Activated T-cell treated with anti-CD3 and anti-CD28 coated beads, Interleukin-2, amount 50 U/mL, for 24 hours (primary cell): ENCODE data around the gene DBR1.
A peak's percentile ranks its signal among the peaks of the same experiment; 100 is the strongest.

ENCODE experiments used
- DNase-seq: peaks from one replicate; pipeline ENCODE4 v3.0.0-alpha.2; 2020
- H3K27ac Mint-ChIP-seq: 2 replicates; pipeline ENCODE4 v1.8.0; 2020; ENCODE audit warnings: mild to moderate bottlenecking, mixed read lengths
- H3K27me3 Mint-ChIP-seq: 2 replicates; pipeline ENCODE4 v1.8.0; 2020; ENCODE audit warnings: mixed read lengths
- H3K36me3 Mint-ChIP-seq: 2 replicates; pipeline ENCODE4 v1.8.0; 2020; ENCODE audit warnings: low read depth, mixed read lengths
- H3K4me1 Mint-ChIP-seq: 2 replicates; pipeline ENCODE4 v1.8.0; 2020; ENCODE audit warnings: low read depth, mixed read lengths
- H3K4me3 Mint-ChIP-seq: 2 replicates; pipeline ENCODE4 v1.8.0; 2020; ENCODE audit warnings: mild to moderate bottlenecking, moderate library complexity, mixed read lengths
- H3K9me3 Mint-ChIP-seq: 2 replicates; pipeline ENCODE4 v1.8.0; 2020; ENCODE audit warnings: mixed read lengths

Gene DBR1

GRCh38 chr3:138199851-138200250 is 25.1 kb upstream of the DBR1 start:
- Mint-ChIP-seq H3K4me3 (no peak overlapping the region), H3K27ac (no peak overlapping the region)

GRCh38 chr3:138197524-138197923 is 22.8 kb upstream of the DBR1 start:
- no peak for DNase-seq
- no peak overlapping the region for H3K4me3 Mint-ChIP-seq
- no peak overlapping the region for H3K27ac Mint-ChIP-seq
- H3K27me3 Mint-ChIP-seq: no peaks in the 10 kb centered on the region
- H3K36me3 Mint-ChIP-seq: peaks cover 52% of the 10 kb centered on the region
- H3K9me3 Mint-ChIP-seq: no peaks in the 10 kb centered on the region
- H3K4me1 Mint-ChIP-seq: peaks cover 49% of the 10 kb centered on the region

More at GRCh38 chr3:138199851-138200250, 25.1 kb upstream of the DBR1 start:
- H3K36me3 Mint-ChIP-seq: peaks cover 61% of the 10 kb centered on the region
- H3K27me3 Mint-ChIP-seq: no peaks in the 10 kb centered on the region
- no peak for DNase-seq
- H3K9me3 Mint-ChIP-seq: no peaks in the 10 kb centered on the region
- H3K4me1 Mint-ChIP-seq: peaks cover 65% of the 10 kb centered on the region

DNA sequence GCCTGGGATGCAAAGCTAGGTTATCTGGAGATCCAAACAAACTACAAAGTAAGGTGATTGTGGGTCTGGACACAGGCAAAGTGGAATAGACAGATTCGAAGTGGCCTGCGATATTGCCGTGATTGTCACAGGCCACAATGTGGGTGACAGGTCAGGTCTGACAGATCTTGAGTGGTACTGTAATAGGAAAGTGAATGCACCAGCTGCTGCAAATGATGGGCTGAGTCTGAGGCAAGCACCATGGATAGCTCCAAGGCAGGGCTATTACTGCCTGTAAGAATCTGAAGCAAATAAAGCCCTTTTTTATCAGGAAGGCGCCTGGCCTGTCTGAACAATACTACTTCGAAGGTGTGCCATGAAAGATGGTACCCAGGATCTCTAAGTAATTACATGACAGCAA is 22.3 kb upstream of the DBR1 start:
- H3K9me3 Mint-ChIP-seq: no peaks in the 10 kb centered on the region
- peaks cover 45% of the 10 kb centered on the region for H3K4me1 Mint-ChIP-seq
- no peak overlapping the region for H3K27ac Mint-ChIP-seq
- no peak overlapping the region for H3K4me3 Mint-ChIP-seq
- no peaks in the 10 kb centered on the region for H3K27me3 Mint-ChIP-seq
- peaks cover 53% of the 10 kb centered on the region for H3K36me3 Mint-ChIP-seq
- DNase-seq: no peak

GRCh38 chr3:138196023-138196422 is 21.3 kb upstream of the DBR1 start:
- DNase-seq: no peak
- Mint-ChIP-seq H3K4me3 (no peak overlapping the region), H3K36me3 (peaks cover 56% of the 10 kb centered on the region), H3K27ac (no peak overlapping the region), H3K27me3 (no peaks in the 10 kb centered on the region), H3K4me1 (peaks cover 46% of the 10 kb centered on the region), H3K9me3 (no peaks in the 10 kb centered on the region)

- no peaks in the 10 kb centered on the region for H3K9me3 Mint-ChIP-seq
- H3K4me3 Mint-ChIP-seq: no peak overlapping the region
- H3K27me3 Mint-ChIP-seq: no peaks in the 10 kb centered on the region
- peaks cover 50% of the 10 kb centered on the region for H3K4me1 Mint-ChIP-seq
- no peak for DNase-seq
- no peak overlapping the region for H3K27ac Mint-ChIP-seq
- H3K36me3 Mint-ChIP-seq: peaks cover 62% of the 10 kb centered on the region
Measured at GRCh38 chr3:138195481-138195880, 20.8 kb upstream of the DBR1 start.

DNA sequence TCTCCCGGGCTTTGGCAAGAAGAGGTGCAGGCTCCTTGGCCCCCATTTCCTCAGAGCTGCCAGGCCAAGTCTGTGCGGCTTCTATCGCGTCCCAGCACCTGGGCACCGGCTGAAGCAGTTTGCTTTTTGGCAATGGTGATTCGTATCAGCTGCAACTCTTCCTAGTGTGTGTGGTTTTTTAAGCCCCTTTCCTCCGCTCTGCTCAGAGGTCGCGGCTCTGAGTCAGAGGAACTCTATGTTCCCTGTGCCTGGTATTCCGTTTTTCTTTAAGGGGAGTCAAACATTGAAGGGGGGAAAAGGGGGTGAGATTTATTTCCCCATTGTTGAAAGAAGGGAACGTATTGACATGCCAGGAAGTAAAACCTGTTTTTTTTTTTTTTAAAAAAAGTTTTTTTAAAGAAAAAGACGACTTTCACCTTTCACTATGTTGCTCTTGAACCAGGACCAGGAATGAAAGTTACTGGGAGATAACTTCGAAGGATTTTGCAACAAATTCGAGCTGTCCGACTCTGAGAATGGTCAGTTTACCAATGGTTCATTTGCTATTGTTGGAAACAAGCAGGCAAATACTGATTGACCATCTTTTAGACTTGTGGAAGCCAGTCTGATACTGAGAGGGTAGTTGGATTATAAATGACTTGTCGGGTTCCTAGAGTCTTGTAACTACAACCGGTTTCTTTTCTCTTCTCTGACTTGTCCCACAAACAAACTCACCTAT is 13.5 kb upstream of the DBR1 start:
- peaks cover 8% of the 10 kb centered on the region for H3K27me3 Mint-ChIP-seq
- no peak for DNase-seq
- H3K9me3 Mint-ChIP-seq: no peaks in the 10 kb centered on the region
- H3K4me1 Mint-ChIP-seq: peaks cover 38% of the 10 kb centered on the region
- peak overlapping the region; percentile 95 for H3K4me3 Mint-ChIP-seq
- H3K36me3 Mint-ChIP-seq: peaks cover 43% of the 10 kb centered on the region
- H3K27ac Mint-ChIP-seq: peak overlapping the region; percentile 99

DNA sequence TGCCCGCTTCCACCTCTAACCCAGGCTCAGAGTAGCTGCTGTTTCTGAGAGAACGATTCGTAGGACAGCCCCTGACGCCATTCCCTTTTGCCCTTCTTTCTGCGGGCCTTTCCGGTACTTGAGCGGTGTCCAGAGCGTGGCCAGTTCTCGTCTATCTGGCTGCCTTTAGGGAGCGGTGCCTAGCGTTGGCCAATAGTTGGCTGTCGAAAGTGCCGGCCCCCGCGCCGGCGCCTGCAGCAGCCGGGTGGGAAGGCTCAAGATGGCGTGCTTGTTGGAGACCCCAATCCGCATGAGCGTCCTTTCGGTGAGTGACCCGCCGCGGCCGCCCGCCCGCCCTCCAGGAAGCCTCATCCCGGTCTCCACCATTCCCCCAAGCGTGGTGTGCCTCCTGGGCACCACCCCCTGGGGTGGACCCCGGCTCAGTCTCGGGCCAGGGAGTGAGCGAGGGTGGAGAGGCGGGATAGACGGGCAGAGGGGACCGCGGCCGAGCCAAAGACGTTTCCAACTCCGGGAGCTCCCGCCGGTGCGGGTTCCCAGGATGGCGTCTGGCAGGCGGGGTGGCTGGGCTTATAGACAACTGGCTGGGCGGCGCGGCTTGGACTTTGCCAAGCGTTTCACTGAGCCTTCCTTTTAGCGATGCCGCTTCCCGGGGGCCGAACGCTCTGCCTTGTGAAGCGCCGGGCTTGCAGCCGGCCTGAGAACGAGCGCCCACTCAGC is 12.7 kb upstream of the DBR1 start, which contains the start of gene ARMC8:
ARMC8 (plus strand) TSS at position 6 of the 717 bp plus-strand sequence; CDS start at position 260, 254 bp downstream.
- DNase-seq: no peak
- peaks cover 40% of the 10 kb centered on the region for H3K36me3 Mint-ChIP-seq

DNA sequence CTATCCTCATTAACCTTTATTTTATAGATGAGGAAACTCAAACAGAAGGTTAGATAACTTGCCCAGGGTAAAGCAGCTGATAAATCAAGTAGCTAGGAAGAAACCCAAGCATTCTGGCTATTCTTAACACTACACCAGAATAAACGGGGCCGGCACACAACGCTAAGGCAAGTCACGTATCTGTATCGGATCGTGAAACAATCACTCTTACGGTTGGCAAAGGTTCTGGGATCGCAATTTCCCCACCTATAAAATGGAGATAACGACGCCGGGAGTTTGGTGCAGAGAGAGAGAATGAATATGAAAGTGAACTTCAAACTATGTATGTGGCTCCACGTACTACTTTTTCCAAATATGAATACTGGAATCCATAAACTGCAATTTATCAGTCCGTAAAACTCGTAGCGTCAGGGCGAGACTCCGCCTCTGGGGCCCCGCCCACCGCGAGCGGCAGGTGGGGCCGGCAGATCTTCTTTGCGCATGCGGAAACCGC is 12.1 kb upstream of the DBR1 start:
- peaks cover 38% of the 10 kb centered on the region for H3K36me3 Mint-ChIP-seq
- peaks cover 8% of the 10 kb centered on the region for H3K27me3 Mint-ChIP-seq
- H3K9me3 Mint-ChIP-seq: no peaks in the 10 kb centered on the region
- H3K4me3 Mint-ChIP-seq: peak overlapping the region; percentile 95
- peak; percentile 92 for DNase-seq
- peaks cover 37% of the 10 kb centered on the region for H3K4me1 Mint-ChIP-seq
- peak overlapping the region; percentile 99 for H3K27ac Mint-ChIP-seq

More for the DNA sequence above, 12.7 kb upstream of the DBR1 start, which contains the start of gene ARMC8:
- H3K27ac Mint-ChIP-seq: peak within 1 kb of the TSS; percentile 99
- peak within 1 kb of the TSS; percentile 95 for H3K4me3 Mint-ChIP-seq
- H3K4me1 Mint-ChIP-seq: peaks cover 38% of the 10 kb centered on the region
- H3K9me3 Mint-ChIP-seq: no peaks in the 10 kb centered on the region
- peaks cover 8% of the 10 kb centered on the region for H3K27me3 Mint-ChIP-seq

DNA sequence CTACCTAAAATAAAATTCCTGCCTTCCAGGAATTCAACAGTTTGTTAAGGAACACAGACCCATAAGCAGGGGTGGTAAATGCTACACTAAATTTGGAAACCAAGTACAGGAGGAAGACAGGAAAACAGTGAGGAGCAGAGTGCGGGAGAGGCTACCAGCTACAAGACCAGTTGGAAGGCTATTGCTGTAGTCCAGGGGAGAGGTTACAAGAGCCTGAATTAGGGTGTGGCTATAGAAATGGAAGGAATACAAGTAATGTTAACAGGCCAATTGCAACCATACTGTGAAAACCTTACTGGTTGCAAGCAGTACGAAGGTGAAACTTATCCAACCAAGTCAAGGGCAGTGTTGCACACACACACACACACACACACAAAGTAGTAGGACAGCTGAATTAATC is 11.5 kb upstream of the DBR1 start:
- Mint-ChIP-seq H3K36me3 (peaks cover 32% of the 10 kb centered on the region), H3K4me1 (peaks cover 31% of the 10 kb centered on the region), H3K9me3 (no peaks in the 10 kb centered on the region), H3K27ac (no peak overlapping the region), H3K4me3 (peak overlapping the region; percentile 95), H3K27me3 (peaks cover 8% of the 10 kb centered on the region)
- DNase-seq: no peak

DNA sequence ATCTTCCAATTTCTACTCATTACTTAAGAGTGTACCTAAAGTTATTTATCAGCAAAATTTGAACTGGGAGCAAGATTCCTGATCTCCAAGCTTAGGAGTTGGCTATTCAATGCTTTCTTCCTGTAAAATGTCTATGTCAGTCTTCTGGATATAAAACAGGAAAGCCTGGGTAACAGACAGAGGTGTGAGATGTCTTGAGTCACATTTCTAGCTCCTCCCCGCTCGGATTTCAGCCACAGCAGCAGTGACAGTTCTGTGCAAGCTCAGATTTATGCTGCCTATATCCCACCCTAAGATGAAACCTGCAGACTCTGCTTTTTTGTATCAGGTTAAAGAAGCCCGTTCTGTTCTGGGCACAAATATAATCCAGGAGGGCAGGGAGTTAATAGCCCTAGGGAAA is 10.3 kb upstream of the DBR1 start:
- no peaks in the 10 kb centered on the region for H3K9me3 Mint-ChIP-seq
- H3K4me3 Mint-ChIP-seq: no peak overlapping the region
- peaks cover 24% of the 10 kb centered on the region for H3K36me3 Mint-ChIP-seq
- peaks cover 8% of the 10 kb centered on the region for H3K27me3 Mint-ChIP-seq
- H3K27ac Mint-ChIP-seq: no peak overlapping the region
- H3K4me1 Mint-ChIP-seq: peaks cover 27% of the 10 kb centered on the region
- DNase-seq: no peak

DNA sequence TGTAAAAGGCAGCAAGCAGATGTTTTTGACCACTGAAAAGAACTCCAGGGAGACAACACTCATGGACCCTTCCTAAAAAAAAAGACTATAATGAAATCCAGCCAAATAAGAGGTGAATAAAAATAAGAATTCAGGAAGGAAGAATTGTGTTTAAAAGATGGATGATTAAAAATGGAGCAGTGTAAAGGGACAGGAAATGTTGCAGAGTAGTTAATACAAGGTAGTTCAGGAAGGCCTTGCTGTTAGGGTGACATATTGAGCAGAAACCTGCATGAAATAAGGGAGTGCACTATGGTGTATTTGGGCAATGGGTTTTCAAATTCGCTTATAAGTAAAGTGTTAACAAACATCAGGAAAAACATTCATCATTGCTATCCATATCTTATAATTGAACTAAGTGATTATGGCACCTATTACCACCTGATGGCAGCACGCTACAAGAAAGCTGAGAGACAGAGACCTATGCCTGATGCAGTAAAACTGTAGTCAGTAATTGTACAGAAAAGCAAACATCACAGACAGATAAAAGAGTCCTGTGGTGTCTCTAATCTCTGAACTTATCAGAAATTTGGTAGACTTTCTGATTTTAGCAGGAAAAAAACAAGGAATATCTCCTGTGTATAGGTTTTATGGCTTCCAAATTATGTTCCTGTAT is 5.8 kb upstream of the DBR1 start:
- Mint-ChIP-seq H3K27me3 (peaks cover 8% of the 10 kb centered on the region), H3K4me1 (peaks cover 2% of the 10 kb centered on the region), H3K9me3 (no peaks in the 10 kb centered on the region), H3K4me3 (no peak overlapping the region), H3K27ac (no peak overlapping the region), H3K36me3 (no peaks in the 10 kb centered on the region)
- DNase-seq: no peak

DNA sequence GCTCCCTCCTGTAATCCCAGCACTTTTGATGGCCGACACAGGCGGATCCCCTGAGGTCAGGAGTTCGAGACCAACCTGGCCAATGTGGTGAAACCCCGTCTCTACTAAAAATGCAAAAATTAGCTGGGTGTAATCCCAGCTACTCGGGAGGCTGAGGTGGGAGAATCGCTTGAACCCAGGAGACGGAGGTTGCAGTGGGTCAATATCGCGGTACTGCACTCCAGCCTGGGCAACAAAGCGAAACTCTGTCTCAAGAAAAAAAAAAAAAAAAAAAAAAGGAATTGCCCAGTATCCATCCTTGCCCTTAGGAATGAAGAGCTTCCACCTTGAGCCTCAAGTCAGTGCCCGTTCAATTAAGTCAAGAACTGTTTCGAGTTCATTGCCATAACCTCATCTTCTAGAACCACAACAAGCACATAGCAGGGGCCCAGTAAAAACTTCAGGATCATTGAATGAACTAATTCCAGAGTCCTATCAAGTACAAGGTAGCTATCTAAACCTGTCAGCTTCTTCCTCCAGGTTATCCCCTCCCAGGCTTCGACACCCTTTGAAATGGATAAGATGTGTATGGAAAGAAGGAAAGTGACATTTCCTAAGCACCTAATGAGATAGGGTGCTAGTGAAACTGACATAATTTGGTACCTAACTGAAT is 826 bp downstream of the DBR1 start:
- Mint-ChIP-seq H3K4me3 (peak overlapping the region; percentile 98), H3K27ac (peak overlapping the region; percentile 99), H3K4me1 (peaks cover 37% of the 10 kb centered on the region), H3K27me3 (no peaks in the 10 kb centered on the region), H3K9me3 (no peaks in the 10 kb centered on the region), H3K36me3 (peaks cover 52% of the 10 kb centered on the region)
- no peak for DNase-seq

DNA sequence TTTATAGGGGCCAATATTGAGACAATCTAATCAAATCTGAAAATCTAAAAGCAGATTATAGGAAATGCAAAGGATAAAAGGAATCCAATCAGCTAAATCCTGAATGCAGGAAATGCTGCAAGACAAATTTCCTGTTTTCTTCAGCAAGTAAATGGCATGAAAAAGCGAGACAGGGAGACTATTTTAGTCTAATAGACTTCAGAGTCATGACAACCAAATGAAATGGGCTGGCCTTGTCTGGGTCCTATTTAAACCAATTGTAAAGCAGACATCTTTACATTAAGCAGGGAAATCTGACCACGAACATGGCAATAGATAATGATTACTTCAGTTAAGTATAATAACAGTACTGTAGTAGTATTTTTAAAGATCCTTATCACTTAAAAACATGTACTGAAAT is 2.1 kb downstream of the DBR1 start:
- no peak for DNase-seq
- H3K4me1 Mint-ChIP-seq: peaks cover 37% of the 10 kb centered on the region
- H3K27me3 Mint-ChIP-seq: no peaks in the 10 kb centered on the region
- H3K27ac Mint-ChIP-seq: peak overlapping the region; percentile 85
- H3K9me3 Mint-ChIP-seq: no peaks in the 10 kb centered on the region
- H3K36me3 Mint-ChIP-seq: peaks cover 64% of the 10 kb centered on the region
- H3K4me3 Mint-ChIP-seq: peak overlapping the region; percentile 98

DNA sequence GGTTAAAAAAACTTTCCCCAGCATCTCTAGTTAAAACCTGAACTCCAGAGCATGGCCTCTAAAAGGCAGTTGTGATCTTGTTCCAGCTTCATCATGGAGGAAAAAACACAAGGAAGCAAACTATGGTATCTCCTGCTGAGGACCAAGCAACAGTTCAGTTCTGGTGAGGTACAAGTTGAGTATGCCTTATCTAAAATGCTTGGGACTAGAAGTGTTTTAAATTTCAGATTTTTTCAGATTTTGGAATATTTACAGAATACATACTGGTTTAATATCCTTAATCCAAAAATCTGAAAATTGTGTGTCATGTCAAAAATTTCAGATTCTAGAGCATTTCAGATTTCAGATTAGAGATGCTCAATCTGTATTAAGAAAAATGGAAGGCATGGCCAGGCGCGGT is 9.7 kb downstream of the DBR1 start:
- Mint-ChIP-seq H3K9me3 (no peaks in the 10 kb centered on the region), H3K4me3 (no peak overlapping the region), H3K36me3 (peaks cover 91% of the 10 kb centered on the region), H3K4me1 (peaks cover 14% of the 10 kb centered on the region), H3K27ac (peak overlapping the region; percentile 23), H3K27me3 (no peaks in the 10 kb centered on the region)
- no peak for DNase-seq
